Gastrocnemius medialis (tissue), 4 donors: Measurements from ENCODE around the gene PGM2.

Experiments
- CTCF ChIP-seq, 5 experiments: fragments of 450-650 bp in 3 of 5; fragments of 200-600 bp in 2 of 5; sonication (generic) in 2 of 5; IDR thresholded peaks in 4 of 5; conservative IDR thresholded peaks in 1 of 5; 1 replicate in 4 of 5; 2 replicates in 1 of 5; pipeline ENCODE4 v1.5.1; 2016 to 2019; ENCODE audit warnings: antibody characterized with exemption in 5 of 5, mild to moderate bottlenecking in 3 of 5, moderate library complexity in 3 of 5
- POLR2A ChIP-seq, 2 donors: fragments of 450-650 bp; IDR thresholded peaks; one replicate each; pipeline ENCODE4 v1.6.1; 2017; ENCODE audit warnings: antibody characterized with exemption in 2 of 2, mild to moderate bottlenecking in 2 of 2, moderate library complexity in 2 of 2

- TF ChIP-seq CTCF (IDR thresholded peaks at IDR 0.05 in 4 of 5, conservative IDR thresholded peaks at IDR 0.05 in 1 of 5) (no peak), POLR2A (IDR thresholded peaks at IDR 0.05) (no peak)
These were observed 4.4 kb upstream of the PGM2 start for GRCh38 chr4:37821953-37822605.
